ENCODE data around the gene AMPH. TPM values are rescaled to one million over a fixed set of nuclear protein-coding genes. Genes with fewer than 3 reads are reported as not detected.

Gene AMPH
- total RNA-seq, 4 donors from 2014 or later: 1.9 to 8.9 (median 4.6) TPM

DNA sequence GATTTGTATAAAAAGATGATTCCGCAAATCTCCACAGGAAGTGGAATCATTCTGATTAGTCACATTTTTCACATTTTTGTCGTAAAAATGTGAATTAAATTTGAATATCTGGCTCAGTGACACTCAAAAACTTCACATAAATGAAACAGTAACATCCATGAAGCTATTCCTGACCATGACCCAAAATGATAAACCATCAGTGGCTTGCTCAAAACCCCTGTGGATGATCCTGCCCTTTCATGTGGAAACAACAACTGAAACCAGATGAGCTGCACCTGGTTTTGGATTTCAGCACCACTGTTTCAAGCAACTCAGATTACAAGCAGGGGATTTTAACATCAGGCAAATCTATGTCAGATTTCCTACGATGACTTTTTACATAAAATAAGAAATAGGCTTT is 80.3 kb downstream of the AMPH start:
- Histone ChIP-seq H3K9me3 (no peaks in the 10 kb centered on the region), H3K4me3 (replicated peaks in 1 of 3) (no peak overlapping the region), H3K27ac (no peak overlapping the region), H3K36me3 (no peaks in the 10 kb centered on the region), H3K27me3 (no peaks in the 10 kb centered on the region), H3K4me1 (no peaks in the 10 kb centered on the region)
- 57 to 66% methylated on average over 3 of the region's 3 CpGs for WGBS, 2 donors
- intact Hi-C loops (cut with DNase I): no loop called here
- TF ChIP-seq CTCF (IDR thresholded peaks at IDR 0.05) (no peak), POLR2A (IDR thresholded peaks at IDR 0.05) (no peak)
- DNase-seq: no peak

DNA sequence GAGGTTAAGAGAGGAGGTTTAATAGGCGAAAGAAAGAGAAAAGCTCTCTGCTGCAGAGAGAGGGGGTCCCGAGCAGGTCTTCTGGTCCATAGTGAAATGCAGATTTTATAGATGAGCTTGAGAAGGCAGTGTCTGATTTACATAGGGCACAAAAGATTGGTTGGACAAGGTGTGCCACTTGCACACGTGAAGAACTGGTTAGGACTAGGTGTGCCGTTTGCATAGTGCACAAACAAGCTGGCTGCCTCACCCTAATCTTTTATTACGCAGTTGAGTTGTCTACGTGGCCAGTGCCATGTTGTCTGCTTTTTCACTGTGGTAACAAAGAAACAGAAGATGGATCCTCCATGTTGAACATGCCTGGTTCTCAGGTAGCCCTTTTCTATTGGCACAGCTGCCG is 82.6 kb downstream of the AMPH start:
- H3K27me3 ChIP-seq: no peaks in the 10 kb centered on the region
- no peak for TF ChIP-seq POLR2A (IDR thresholded peaks at IDR 0.05)
- H3K4me1 ChIP-seq: no peaks in the 10 kb centered on the region
- 83 to 90% methylated on average over 7 of the region's 7 CpGs for WGBS, 2 donors
- H3K9me3 ChIP-seq: no peaks in the 10 kb centered on the region
- no peak overlapping the region for H3K4me3 ChIP-seq (replicated peaks in 1 of 3)
- no peak for DNase-seq
- H3K27ac ChIP-seq: no peak overlapping the region
- H3K36me3 ChIP-seq: no peaks in the 10 kb centered on the region
- intact Hi-C loops (cut with DNase I): no loop called here

DNA sequence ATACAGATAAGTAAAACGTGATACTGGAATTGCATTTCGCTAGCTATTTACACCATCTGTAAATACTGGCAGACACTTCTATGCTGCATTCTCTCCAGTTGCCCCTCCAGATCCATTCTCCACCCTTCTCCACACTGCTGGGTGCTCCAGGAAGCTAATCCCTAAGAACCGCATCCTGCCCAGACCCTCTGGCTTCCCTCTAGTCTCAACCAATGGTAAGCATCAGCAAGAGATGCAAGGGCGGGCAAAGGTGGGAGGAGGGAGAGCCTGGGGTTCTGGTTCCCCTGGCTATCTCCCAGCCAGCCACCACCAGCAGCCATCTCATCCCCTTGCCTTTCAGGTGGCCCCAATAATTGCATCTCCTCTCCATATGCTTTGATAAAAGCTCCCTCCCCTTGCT is 84.4 kb downstream of the AMPH start:
- intact Hi-C loops (cut with DNase I): no loop called here
- H3K27me3 ChIP-seq: no peaks in the 10 kb centered on the region
- no peaks in the 10 kb centered on the region for H3K9me3 ChIP-seq
- H3K27ac ChIP-seq: no peak overlapping the region
- H3K4me3 ChIP-seq (replicated peaks in 1 of 3): no peak overlapping the region
- H3K4me1 ChIP-seq: no peaks in the 10 kb centered on the region
- TF ChIP-seq CTCF (IDR thresholded peaks at IDR 0.05): no peak
- TF ChIP-seq POLR2A (IDR thresholded peaks at IDR 0.05): no peak
- DNase-seq: no peak
- no peaks in the 10 kb centered on the region for H3K36me3 ChIP-seq
- WGBS, 2 donors: 71 to 89% methylated on average over 4 of the region's 4 CpGs

GRCh38 chr7:38545977-38546376 is 85.2 kb downstream of the AMPH start:
- Histone ChIP-seq H3K27ac (no peak overlapping the region), H3K4me1 (no peaks in the 10 kb centered on the region), H3K36me3 (no peaks in the 10 kb centered on the region), H3K9me3 (no peaks in the 10 kb centered on the region), H3K4me3 (replicated peaks in 1 of 3) (no peak overlapping the region), H3K27me3 (no peaks in the 10 kb centered on the region)
- no peak for DNase-seq
- intact Hi-C loops (cut with DNase I): no loop called here
- TF ChIP-seq CTCF (IDR thresholded peaks at IDR 0.05) (no peak), POLR2A (IDR thresholded peaks at IDR 0.05) (no peak)
- WGBS, 2 donors: 50 to 54% methylated on average over 3 of the region's 3 CpGs

DNA sequence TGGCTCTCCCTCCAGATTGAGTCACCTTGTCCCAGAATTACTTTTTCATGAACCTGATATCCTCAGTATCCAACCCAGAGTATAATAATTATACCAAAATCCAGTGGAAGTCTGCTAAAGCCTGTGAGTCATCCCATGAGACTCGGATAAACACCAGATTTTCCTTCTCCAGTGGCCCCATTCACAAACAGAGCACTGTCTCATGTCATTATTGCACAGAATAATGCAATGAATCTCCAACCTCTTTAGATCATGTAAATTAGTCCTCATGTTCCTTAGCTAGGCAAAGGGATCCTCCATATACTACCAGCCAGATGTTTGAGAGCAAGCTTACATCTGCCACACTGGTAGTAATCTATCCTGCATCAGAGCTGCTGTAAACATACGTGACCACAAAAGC is 89.0 kb downstream of the AMPH start:
- Histone ChIP-seq H3K9me3 (no peaks in the 10 kb centered on the region), H3K27me3 (no peaks in the 10 kb centered on the region), H3K27ac (no peak overlapping the region), H3K4me1 (no peaks in the 10 kb centered on the region), H3K4me3 (replicated peaks in 1 of 3) (no peak overlapping the region), H3K36me3 (no peaks in the 10 kb centered on the region)
- WGBS, 2 donors: 82 to 88% methylated on average over 2 of the region's 2 CpGs
- intact Hi-C loops (cut with DNase I): no loop called here
- TF ChIP-seq POLR2A (IDR thresholded peaks at IDR 0.05) (no peak), CTCF (IDR thresholded peaks at IDR 0.05) (no peak)
- DNase-seq: no peak

- no peak overlapping the region for H3K27ac ChIP-seq
- no peaks in the 10 kb centered on the region for H3K27me3 ChIP-seq
- WGBS, 2 donors: 71% methylated on average over 3 of the region's 3 CpGs
- intact Hi-C loops (cut with DNase I): no loop called here
- no peaks in the 10 kb centered on the region for H3K4me1 ChIP-seq
- no peak for TF ChIP-seq POLR2A (IDR thresholded peaks at IDR 0.05)
- TF ChIP-seq CTCF (IDR thresholded peaks at IDR 0.05): no peak
- no peaks in the 10 kb centered on the region for H3K36me3 ChIP-seq
- no peaks in the 10 kb centered on the region for H3K9me3 ChIP-seq
- no peak overlapping the region for H3K4me3 ChIP-seq (replicated peaks in 1 of 3)
- no peak for DNase-seq
These were observed 89.7 kb downstream of the AMPH start for GRCh38 chr7:38541440-38541839.

Data from thyroid gland (tissue), 4 donors.